CD4-positive, alpha-beta T cell (primary cell): ENCODE measurements around the gene THSD7B. TPM values are rescaled to one million over a fixed set of nuclear protein-coding genes. Genes with fewer than 3 reads are reported as not detected.

Experiments used
- ATAC-seq: fragments of 200-7000 bp; cut with Tn5 transposase; one replicate; pipeline ENCODE4 v1.10.0; 2022; ENCODE audit warnings: mild to moderate bottlenecking; ENCODE audit not compliant: poor library complexity
- CTCF ChIA-PET: fragments of 350-600 bp; sonication (Branson Sonifier 250); formaldehyde crosslinking; loops from one replicate; lab custom pipeline; 2021; ENCODE audit warnings: antibody characterized with exemption, inconsistent platforms; lab: Charles Lee
- POLR2A ChIA-PET: fragments of 350-600 bp; sonication (Branson Sonifier 250); formaldehyde crosslinking; loops from one replicate; lab custom pipeline; 2021; ENCODE audit warnings: antibody characterized with exemption, inconsistent platforms; lab: Charles Lee
- DNase-seq, 14 experiments: peaks; one replicate each; pipeline ENCODE4 v3.0.0-alpha.2; 2013 to 2020; ENCODE audit warnings: mixed read lengths in 2 of 14
- H3K27ac ChIP-seq, 2 donors: one replicate each; pipeline versions ENCODE4 v1.5.1 to v1.7.0; 2013; ENCODE audit warnings: low read length in 2 of 2, low read depth in 1 of 2, mild to moderate bottlenecking in 1 of 2
- H3K27me3 ChIP-seq, 2 experiments: 1 replicate in 1 of 2; 2 replicates in 1 of 2; pipeline versions ENCODE4 v1.6.1 to v1.7.0; 2013; ENCODE audit warnings: low read length in 2 of 2, control low read depth in 1 of 2, mild to moderate bottlenecking in 1 of 2, moderate library complexity in 1 of 2; ENCODE audit not compliant: insufficient read depth in 2 of 2, control insufficient read depth in 1 of 2
- H3K36me3 ChIP-seq: one replicate; pipeline ENCODE4 v1.6.1; 2013; ENCODE audit warnings: low read length, control low read depth; ENCODE audit not compliant: insufficient read depth
- H3K4me1 ChIP-seq: one replicate; pipeline ENCODE4 v1.6.1; 2013; ENCODE audit warnings: low read length, control low read depth; ENCODE audit not compliant: insufficient read depth
- H3K4me3 ChIP-seq: one replicate; pipeline ENCODE4 v1.5.1; 2013; ENCODE audit warnings: mild to moderate bottlenecking, low read length, moderate library complexity
- H3K9me3 ChIP-seq, 2 experiments: 1 replicate in 1 of 2; 2 replicates in 1 of 2; pipeline versions ENCODE4 v1.6.1 to v1.7.0; 2013; ENCODE audit warnings: low read length in 2 of 2, mild to moderate bottlenecking in 2 of 2, control low read depth in 1 of 2, moderate library complexity in 1 of 2; ENCODE audit not compliant: control insufficient read depth in 1 of 2, insufficient read depth in 1 of 2
- H3K27ac Mint-ChIP-seq: one replicate; pipeline ENCODE4 v1.8.0; 2020; ENCODE audit warnings: mixed read lengths
- H3K27me3 Mint-ChIP-seq: one replicate; pipeline ENCODE4 v1.8.0; 2021; ENCODE audit warnings: mixed read lengths
- H3K36me3 Mint-ChIP-seq: one replicate; pipeline ENCODE4 v1.8.0; 2021; ENCODE audit warnings: low read depth, mixed read lengths
- H3K4me1 Mint-ChIP-seq: one replicate; pipeline ENCODE4 v1.8.0; 2021; ENCODE audit warnings: low read depth, mixed read lengths
- H3K4me3 Mint-ChIP-seq: one replicate; pipeline ENCODE4 v1.8.0; 2020; ENCODE audit warnings: mild to moderate bottlenecking, mixed read lengths
- H3K9me3 Mint-ChIP-seq: one replicate; pipeline ENCODE4 v1.8.0; 2020; ENCODE audit warnings: mixed read lengths
- CTCF ChIP-seq: fragments of 200-600 bp; IDR thresholded peaks from one replicate; pipeline ENCODE4 v1.8.0; 2022; ENCODE audit warnings: antibody characterized with exemption, mild to moderate bottlenecking
- intact Hi-C, 2 experiments: fragments of 100-400 bp; cut with DNase I in 1 of 2; cut with micrococcal nuclease in 1 of 2; formaldehyde crosslinking; loops; one replicate each; pipeline versions ENCODE4 v1.15.1 to v1.9.0; 2023 to 2025; cut with DNase I, micrococcal nuclease
- total RNA-seq, 174 experiments: library from RNA in 2 of 174; stranded (reverse) in 2 of 174; gene quantifications; one replicate each; pipeline ENCODE4 v1.2.3 and lab custom pipeline; 2021 to 2026

The THSD7B gene
- total RNA-seq, 2 experiments from 2014 or later = not detected

GRCh38 chr2:136935119-136935518, 169.8 kb downstream of the THSD7B start:
- Mint-ChIP-seq H3K4me3 (no peak overlapping the region), H3K36me3 (no peaks in the 10 kb centered on the region), H3K9me3 (no peaks in the 10 kb centered on the region), H3K4me1 (no peaks in the 10 kb centered on the region), H3K27ac (no peak overlapping the region), H3K27me3 (peaks cover 3% of the 10 kb centered on the region)
- H3K27me3 ChIP-seq = no peaks in the 10 kb centered on the region
- H3K27ac ChIP-seq = no peak overlapping the region
- no peaks in the 10 kb centered on the region for H3K4me1 ChIP-seq
- ATAC-seq (no peak), DNase-seq (no peak)
- no peak for TF ChIP-seq CTCF
- H3K36me3 ChIP-seq = no peaks in the 10 kb centered on the region
- ChIA-PET POLR2A (no interaction called here), CTCF (no interaction called here)
- H3K9me3 ChIP-seq = no peaks in the 10 kb centered on the region
- H3K4me3 ChIP-seq = no peak overlapping the region
- intact Hi-C loops = no loop called here

GRCh38 chr2:136956050-136956449, 190.7 kb downstream of the THSD7B start:
- Mint-ChIP-seq H3K9me3 (no peaks in the 10 kb centered on the region), H3K27ac (no peak overlapping the region), H3K4me3 (no peak overlapping the region), H3K27me3 (no peaks in the 10 kb centered on the region), H3K36me3 (no peaks in the 10 kb centered on the region), H3K4me1 (no peaks in the 10 kb centered on the region)
- intact Hi-C loops = no loop called here
- CTCF ChIA-PET = no interaction called here
- ATAC-seq (no peak), DNase-seq (no peak)
- H3K27me3 ChIP-seq = no peaks in the 10 kb centered on the region
- TF ChIP-seq CTCF = no peak
- H3K27ac ChIP-seq = no peak overlapping the region
- H3K4me1 ChIP-seq = no peaks in the 10 kb centered on the region
- POLR2A ChIA-PET = no interaction called here
- H3K36me3 ChIP-seq = no peaks in the 10 kb centered on the region
- H3K4me3 ChIP-seq = no peak overlapping the region
- H3K9me3 ChIP-seq = no peaks in the 10 kb centered on the region

GRCh38 chr2:136957044-136957443, 191.7 kb downstream of the THSD7B start:
- H3K27me3 ChIP-seq = no peaks in the 10 kb centered on the region
- no peak for DNase-seq
- no peaks in the 10 kb centered on the region for H3K9me3 ChIP-seq
- H3K27ac ChIP-seq = no peak overlapping the region
- ATAC-seq = no peak
- H3K4me1 Mint-ChIP-seq = no peaks in the 10 kb centered on the region
- intact Hi-C loops = no loop called here
- ChIA-PET CTCF (no interaction called here), POLR2A (no interaction called here)
- no peak overlapping the region for H3K27ac Mint-ChIP-seq
- no peaks in the 10 kb centered on the region for H3K27me3 Mint-ChIP-seq
- H3K36me3 ChIP-seq = no peaks in the 10 kb centered on the region
- H3K36me3 Mint-ChIP-seq = no peaks in the 10 kb centered on the region
- H3K4me3 Mint-ChIP-seq = no peak overlapping the region
- no peaks in the 10 kb centered on the region for H3K9me3 Mint-ChIP-seq
- H3K4me3 ChIP-seq = no peak overlapping the region
- TF ChIP-seq CTCF = no peak
- no peaks in the 10 kb centered on the region for H3K4me1 ChIP-seq
